GM23338 (cell line): Measurements from ENCODE around the gene CPA1.

ENCODE experiments used
- CREB1 ChIP-seq: fragments of 250-450 bp; sonication (Bioruptor Pico); IDR thresholded peaks from 2 replicates; pipeline ENCODE4 v1.5.0; 2020; ENCODE audit warnings: low read depth, mild to moderate bottlenecking, moderate library complexity
- EZH2 ChIP-seq: fragments of 200-600 bp; sonication (generic); IDR thresholded peaks from one replicate; pipeline ENCODE4 v1.8.0; 2017; ENCODE audit warnings: antibody characterized with exemption, mild to moderate bottlenecking, low read depth; ENCODE audit not compliant: unreplicated experiment
- EZH2phosphoT487 ChIP-seq: fragments of 200-600 bp; sonication (generic); IDR thresholded peaks from one replicate; pipeline ENCODE4 v1.8.1; 2018; ENCODE audit warnings: antibody characterized with exemption; ENCODE audit not compliant: unreplicated experiment
- JUNB ChIP-seq: IDR thresholded peaks from one replicate; pipeline ENCODE4 v1.6.1; 2016; ENCODE audit warnings: antibody characterized with exemption; ENCODE audit not compliant: unreplicated experiment
- POLR2AphosphoS5 ChIP-seq: IDR thresholded peaks from 2 replicates; pipeline ENCODE4 v1.6.1; 2016; ENCODE audit warnings: antibody characterized with exemption, low read depth
- STAT1 ChIP-seq: IDR thresholded peaks from one replicate; pipeline ENCODE4 v1.6.1; 2016; ENCODE audit warnings: antibody characterized with exemption; ENCODE audit not compliant: unreplicated experiment
- ZNF114 ChIP-seq: fragments of 250-450 bp; sonication (Bioruptor Pico); IDR thresholded peaks from 2 replicates; pipeline ENCODE4 v1.5.0; 2020; ENCODE audit warnings: mild to moderate bottlenecking, moderate library complexity
- ZNF331 ChIP-seq: fragments of 250-450 bp; sonication (Bioruptor Pico); IDR thresholded peaks from 2 replicates; pipeline ENCODE4 v1.5.0; 2020; ENCODE audit warnings: low read depth, mild to moderate bottlenecking, moderate library complexity
- TF ChIP-seq, protein P1 (sequence below): IDR thresholded peaks from one replicate; pipeline ENCODE4 v1.6.1; 2018; ENCODE audit warnings: antibody characterized with exemption; ENCODE audit not compliant: unreplicated experiment
- TF ChIP-seq, protein P2 (sequence below), 2 experiments: fragments of 200-600 bp in 1 of 2; sonication (generic) in 1 of 2; conservative IDR thresholded peaks; 2 replicates each; pipeline versions ENCODE4 v1.5.1 to v1.6.1; 2016 to 2017; ENCODE audit warnings: antibody characterized with exemption in 2 of 2, low read depth in 2 of 2, mild to moderate bottlenecking in 2 of 2, moderate library complexity in 1 of 2
- TF ChIP-seq, protein P3 (sequence below): IDR thresholded peaks from 2 replicates; pipeline ENCODE4 v1.6.1; 2016; ENCODE audit warnings: antibody characterized with exemption
- TF ChIP-seq, protein P4 (sequence below): fragments of 250-450 bp; sonication (Bioruptor Pico); IDR thresholded peaks from 2 replicates; pipeline ENCODE4 v1.5.0; 2020; ENCODE audit warnings: mild to moderate bottlenecking, moderate library complexity

DNA sequence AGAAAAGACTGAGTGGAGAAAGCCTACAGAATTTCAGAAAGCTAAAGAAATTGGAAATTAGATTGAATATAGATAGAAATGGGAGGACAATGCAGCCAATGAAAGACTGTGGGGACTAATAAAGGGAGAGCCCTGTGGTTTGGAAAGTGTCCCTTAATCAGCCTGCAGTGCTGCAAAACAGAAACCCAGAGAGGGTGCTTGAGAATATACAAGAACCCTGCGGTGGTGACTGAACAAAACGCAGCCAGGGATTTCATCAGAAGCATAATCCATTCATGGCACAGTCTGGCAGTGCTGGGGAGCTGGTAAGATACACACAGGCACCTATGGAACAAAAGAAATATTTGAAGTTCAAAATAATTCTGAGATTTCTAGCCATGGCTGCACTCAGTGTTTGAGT, 41.4 kb downstream of the CPA1 start:
- TF ChIP-seq, protein P1, sequence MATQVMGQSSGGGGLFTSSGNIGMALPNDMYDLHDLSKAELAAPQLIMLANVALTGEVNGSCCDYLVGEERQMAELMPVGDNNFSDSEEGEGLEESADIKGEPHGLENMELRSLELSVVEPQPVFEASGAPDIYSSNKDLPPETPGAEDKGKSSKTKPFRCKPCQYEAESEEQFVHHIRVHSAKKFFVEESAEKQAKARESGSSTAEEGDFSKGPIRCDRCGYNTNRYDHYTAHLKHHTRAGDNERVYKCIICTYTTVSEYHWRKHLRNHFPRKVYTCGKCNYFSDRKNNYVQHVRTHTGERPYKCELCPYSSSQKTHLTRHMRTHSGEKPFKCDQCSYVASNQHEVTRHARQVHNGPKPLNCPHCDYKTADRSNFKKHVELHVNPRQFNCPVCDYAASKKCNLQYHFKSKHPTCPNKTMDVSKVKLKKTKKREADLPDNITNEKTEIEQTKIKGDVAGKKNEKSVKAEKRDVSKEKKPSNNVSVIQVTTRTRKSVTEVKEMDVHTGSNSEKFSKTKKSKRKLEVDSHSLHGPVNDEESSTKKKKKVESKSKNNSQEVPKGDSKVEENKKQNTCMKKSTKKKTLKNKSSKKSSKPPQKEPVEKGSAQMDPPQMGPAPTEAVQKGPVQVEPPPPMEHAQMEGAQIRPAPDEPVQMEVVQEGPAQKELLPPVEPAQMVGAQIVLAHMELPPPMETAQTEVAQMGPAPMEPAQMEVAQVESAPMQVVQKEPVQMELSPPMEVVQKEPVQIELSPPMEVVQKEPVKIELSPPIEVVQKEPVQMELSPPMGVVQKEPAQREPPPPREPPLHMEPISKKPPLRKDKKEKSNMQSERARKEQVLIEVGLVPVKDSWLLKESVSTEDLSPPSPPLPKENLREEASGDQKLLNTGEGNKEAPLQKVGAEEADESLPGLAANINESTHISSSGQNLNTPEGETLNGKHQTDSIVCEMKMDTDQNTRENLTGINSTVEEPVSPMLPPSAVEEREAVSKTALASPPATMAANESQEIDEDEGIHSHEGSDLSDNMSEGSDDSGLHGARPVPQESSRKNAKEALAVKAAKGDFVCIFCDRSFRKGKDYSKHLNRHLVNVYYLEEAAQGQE = no peak
- TF ChIP-seq, protein P2, sequence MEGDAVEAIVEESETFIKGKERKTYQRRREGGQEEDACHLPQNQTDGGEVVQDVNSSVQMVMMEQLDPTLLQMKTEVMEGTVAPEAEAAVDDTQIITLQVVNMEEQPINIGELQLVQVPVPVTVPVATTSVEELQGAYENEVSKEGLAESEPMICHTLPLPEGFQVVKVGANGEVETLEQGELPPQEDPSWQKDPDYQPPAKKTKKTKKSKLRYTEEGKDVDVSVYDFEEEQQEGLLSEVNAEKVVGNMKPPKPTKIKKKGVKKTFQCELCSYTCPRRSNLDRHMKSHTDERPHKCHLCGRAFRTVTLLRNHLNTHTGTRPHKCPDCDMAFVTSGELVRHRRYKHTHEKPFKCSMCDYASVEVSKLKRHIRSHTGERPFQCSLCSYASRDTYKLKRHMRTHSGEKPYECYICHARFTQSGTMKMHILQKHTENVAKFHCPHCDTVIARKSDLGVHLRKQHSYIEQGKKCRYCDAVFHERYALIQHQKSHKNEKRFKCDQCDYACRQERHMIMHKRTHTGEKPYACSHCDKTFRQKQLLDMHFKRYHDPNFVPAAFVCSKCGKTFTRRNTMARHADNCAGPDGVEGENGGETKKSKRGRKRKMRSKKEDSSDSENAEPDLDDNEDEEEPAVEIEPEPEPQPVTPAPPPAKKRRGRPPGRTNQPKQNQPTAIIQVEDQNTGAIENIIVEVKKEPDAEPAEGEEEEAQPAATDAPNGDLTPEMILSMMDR (conservative IDR thresholded peaks at IDR 0.05; ENCODE audit: low read depth in 2 of 2) = no peak
- TF ChIP-seq, protein P3, sequence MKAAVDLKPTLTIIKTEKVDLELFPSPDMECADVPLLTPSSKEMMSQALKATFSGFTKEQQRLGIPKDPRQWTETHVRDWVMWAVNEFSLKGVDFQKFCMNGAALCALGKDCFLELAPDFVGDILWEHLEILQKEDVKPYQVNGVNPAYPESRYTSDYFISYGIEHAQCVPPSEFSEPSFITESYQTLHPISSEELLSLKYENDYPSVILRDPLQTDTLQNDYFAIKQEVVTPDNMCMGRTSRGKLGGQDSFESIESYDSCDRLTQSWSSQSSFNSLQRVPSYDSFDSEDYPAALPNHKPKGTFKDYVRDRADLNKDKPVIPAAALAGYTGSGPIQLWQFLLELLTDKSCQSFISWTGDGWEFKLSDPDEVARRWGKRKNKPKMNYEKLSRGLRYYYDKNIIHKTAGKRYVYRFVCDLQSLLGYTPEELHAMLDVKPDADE = no peak
- no peak for TF ChIP-seq EZH2phosphoT487
- TF ChIP-seq EZH2 = no peak
- TF ChIP-seq CREB1 (CRISPR knock-in tag) = no peak
- TF ChIP-seq POLR2AphosphoS5 = no peak
- no peak for TF ChIP-seq ZNF114 (CRISPR knock-in tag)
- no peak for TF ChIP-seq ZNF331 (CRISPR knock-in tag)
- TF ChIP-seq, protein P4, sequence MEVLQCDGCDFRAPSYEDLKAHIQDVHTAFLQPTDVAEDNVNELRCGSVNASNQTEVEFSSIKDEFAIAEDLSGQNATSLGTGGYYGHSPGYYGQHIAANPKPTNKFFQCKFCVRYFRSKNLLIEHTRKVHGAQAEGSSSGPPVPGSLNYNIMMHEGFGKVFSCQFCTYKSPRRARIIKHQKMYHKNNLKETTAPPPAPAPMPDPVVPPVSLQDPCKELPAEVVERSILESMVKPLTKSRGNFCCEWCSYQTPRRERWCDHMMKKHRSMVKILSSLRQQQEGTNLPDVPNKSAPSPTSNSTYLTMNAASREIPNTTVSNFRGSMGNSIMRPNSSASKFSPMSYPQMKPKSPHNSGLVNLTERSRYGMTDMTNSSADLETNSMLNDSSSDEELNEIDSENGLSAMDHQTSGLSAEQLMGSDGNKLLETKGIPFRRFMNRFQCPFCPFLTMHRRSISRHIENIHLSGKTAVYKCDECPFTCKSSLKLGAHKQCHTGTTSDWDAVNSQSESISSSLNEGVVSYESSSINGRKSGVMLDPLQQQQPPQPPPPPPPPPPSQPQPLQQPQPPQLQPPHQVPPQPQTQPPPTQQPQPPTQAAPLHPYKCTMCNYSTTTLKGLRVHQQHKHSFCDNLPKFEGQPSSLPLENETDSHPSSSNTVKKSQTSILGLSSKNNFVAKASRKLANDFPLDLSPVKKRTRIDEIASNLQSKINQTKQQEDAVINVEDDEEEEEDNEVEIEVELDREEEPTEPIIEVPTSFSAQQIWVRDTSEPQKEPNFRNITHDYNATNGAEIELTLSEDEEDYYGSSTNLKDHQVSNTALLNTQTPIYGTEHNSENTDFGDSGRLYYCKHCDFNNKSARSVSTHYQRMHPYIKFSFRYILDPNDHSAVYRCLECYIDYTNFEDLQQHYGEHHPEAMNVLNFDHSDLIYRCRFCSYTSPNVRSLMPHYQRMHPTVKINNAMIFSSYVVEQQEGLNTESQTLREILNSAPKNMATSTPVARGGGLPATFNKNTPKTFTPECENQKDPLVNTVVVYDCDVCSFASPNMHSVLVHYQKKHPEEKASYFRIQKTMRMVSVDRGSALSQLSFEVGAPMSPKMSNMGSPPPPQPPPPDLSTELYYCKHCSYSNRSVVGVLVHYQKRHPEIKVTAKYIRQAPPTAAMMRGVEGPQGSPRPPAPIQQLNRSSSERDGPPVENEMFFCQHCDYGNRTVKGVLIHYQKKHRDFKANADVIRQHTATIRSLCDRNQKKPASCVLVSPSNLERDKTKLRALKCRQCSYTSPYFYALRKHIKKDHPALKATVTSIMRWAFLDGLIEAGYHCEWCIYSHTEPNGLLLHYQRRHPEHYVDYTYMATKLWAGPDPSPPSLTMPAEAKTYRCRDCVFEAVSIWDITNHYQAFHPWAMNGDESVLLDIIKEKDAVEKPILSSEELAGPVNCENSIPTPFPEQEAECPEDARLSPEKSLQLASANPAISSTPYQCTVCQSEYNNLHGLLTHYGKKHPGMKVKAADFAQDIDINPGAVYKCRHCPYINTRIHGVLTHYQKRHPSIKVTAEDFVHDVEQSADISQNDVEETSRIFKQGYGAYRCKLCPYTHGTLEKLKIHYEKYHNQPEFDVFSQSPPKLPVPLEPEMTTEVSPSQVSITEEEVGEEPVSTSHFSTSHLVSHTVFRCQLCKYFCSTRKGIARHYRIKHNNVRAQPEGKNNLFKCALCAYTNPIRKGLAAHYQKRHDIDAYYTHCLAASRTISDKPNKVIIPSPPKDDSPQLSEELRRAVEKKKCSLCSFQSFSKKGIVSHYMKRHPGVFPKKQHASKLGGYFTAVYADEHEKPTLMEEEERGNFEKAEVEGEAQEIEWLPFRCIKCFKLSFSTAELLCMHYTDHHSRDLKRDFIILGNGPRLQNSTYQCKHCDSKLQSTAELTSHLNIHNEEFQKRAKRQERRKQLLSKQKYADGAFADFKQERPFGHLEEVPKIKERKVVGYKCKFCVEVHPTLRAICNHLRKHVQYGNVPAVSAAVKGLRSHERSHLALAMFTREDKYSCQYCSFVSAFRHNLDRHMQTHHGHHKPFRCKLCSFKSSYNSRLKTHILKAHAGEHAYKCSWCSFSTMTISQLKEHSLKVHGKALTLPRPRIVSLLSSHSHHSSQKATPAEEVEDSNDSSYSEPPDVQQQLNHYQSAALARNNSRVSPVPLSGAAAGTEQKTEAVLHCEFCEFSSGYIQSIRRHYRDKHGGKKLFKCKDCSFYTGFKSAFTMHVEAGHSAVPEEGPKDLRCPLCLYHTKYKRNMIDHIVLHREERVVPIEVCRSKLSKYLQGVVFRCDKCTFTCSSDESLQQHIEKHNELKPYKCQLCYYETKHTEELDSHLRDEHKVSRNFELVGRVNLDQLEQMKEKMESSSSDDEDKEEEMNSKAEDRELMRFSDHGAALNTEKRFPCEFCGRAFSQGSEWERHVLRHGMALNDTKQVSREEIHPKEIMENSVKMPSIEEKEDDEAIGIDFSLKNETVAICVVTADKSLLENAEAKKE = no peak
- TF ChIP-seq JUNB = no peak
- no peak for TF ChIP-seq STAT1
